ENCODE results near the gene SHISA7. TPM values are rescaled to one million over a fixed set of nuclear protein-coding genes. Genes with fewer than 3 reads are reported as not detected.

Gene SHISA7
- total RNA-seq, 2 donors from 2014 or later = not detected

DNA sequence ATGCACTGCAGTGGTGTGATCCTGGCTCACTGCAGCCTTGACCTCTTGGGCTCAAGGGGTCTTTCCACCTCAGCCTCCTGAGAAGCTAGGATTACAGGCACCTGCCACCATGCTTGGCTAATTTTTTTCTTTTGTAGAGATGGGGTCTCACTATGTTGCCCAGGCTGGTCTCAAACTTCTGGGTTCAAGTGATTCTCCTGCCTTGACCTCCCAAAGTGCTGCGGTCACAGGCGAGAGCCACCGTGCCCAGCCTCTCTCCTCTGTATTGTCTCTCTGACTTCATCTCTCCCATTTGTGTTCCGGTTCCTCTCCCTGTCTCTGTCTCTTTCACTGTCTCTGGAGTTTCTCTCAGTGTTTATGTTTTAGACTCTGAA lies 23.1 kb upstream of the SHISA7 start:
- TF ChIP-seq, protein P1, sequence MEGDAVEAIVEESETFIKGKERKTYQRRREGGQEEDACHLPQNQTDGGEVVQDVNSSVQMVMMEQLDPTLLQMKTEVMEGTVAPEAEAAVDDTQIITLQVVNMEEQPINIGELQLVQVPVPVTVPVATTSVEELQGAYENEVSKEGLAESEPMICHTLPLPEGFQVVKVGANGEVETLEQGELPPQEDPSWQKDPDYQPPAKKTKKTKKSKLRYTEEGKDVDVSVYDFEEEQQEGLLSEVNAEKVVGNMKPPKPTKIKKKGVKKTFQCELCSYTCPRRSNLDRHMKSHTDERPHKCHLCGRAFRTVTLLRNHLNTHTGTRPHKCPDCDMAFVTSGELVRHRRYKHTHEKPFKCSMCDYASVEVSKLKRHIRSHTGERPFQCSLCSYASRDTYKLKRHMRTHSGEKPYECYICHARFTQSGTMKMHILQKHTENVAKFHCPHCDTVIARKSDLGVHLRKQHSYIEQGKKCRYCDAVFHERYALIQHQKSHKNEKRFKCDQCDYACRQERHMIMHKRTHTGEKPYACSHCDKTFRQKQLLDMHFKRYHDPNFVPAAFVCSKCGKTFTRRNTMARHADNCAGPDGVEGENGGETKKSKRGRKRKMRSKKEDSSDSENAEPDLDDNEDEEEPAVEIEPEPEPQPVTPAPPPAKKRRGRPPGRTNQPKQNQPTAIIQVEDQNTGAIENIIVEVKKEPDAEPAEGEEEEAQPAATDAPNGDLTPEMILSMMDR (IDR thresholded peaks at IDR 0.05) = no peak
- Histone ChIP-seq H3K27ac (no peak overlapping the region), H3K9me3 (no peaks in the 10 kb centered on the region), H3K4me3 (no peak overlapping the region), H3K27me3 (no peaks in the 10 kb centered on the region), H3K4me1 (no peaks in the 10 kb centered on the region), H3K9ac (ENCODE audit: low read depth in 2 of 2, low read length in 2 of 2) (no peak overlapping the region), H3K36me3 (no peaks in the 10 kb centered on the region)
- intact Hi-C loops (cut with DNase I) = loop anchor here (5.0 kb wide), 1 partner anchor 36 kb away; no protein-coding TSS in a partner anchor
- no peak for DNase-seq

DNA sequence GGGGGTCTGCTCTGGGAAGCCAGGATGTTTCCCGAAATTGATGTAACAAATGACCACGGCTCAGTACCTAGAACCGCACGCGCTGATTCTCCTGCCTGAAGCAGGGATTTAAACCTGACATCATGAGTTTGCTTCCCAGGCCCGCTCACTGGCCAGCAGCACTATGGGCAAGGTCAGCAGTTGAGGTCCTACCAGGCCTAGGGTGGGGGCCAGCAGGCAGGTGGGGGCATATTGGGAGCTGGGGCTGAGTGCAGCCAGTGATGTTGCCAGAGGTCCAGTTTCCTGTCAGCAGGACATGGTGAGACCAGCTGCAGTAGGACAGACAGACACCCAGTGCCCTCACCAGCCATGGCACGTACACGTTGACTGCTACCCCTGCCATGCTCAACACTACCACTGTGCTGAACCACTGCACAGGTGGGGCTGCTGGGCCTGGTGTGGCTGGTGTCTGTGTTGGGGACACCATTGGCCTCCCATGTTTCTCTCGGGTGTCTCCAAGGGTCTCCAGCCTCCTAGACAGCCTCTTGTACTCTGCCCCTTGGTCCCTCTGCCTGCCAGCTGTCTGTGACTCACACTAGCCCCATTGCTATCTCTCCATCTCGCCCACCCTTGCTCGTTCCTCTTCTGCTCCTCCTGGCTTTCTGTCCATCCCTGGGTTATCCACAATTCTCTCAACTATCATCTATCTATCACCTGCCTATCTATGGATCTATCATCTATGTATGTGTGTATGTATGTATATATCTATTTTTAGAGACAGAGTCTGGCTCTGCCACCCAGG lies 22.6 kb upstream of the SHISA7 start:
- intact Hi-C loops (cut with DNase I) = loop anchor here (5.0 kb wide), 1 partner anchor 37 kb away; no protein-coding TSS in a partner anchor
- no peak for DNase-seq
- TF ChIP-seq, protein P1 (IDR thresholded peaks at IDR 0.05) = no peak

DNA sequence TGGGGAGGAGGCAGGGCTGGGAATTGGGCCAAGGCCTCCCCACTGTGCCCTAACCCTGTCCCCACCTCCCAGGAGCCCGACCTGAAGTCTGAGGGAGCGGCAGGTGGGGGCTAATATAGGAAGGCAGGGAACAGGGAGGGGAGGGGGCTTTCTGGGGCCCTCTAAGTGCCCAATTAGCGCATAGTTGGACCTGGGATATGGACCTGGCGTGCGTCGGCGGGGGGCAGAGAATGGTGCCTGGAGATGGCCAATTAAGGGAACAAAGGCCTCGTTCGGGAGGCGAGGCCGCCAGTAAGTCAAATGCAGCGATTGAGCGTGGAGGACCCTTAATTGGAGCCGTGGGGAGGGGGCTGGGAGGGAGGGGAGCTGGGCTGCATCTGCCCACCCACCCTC lies 21.6 kb upstream of the SHISA7 start, which contains the start of gene C19orf85:
C19orf85 (minus strand) TSS at position 90 of the 393 bp plus-strand sequence. CDS start 197 bp downstream, outside the sequence.
- no peak within 1 kb of the TSS for H3K27ac ChIP-seq
- no peaks in the 10 kb centered on the region for H3K4me1 ChIP-seq
- no peaks in the 10 kb centered on the region for H3K9me3 ChIP-seq
- intact Hi-C loops (cut with DNase I) = loop anchor here (5.0 kb wide), 1 partner anchor 38 kb away; no protein-coding TSS in a partner anchor
- no peak for DNase-seq
- no peak within 1 kb of the TSS for H3K4me3 ChIP-seq
- no peaks in the 10 kb centered on the region for H3K27me3 ChIP-seq
- TF ChIP-seq, protein P1 (IDR thresholded peaks at IDR 0.05) = no peak
- H3K36me3 ChIP-seq = no peaks in the 10 kb centered on the region
- H3K9ac ChIP-seq (ENCODE audit: low read depth in 2 of 2, low read length in 2 of 2) = no peak within 1 kb of the TSS

More for the DNA sequence above, 22.6 kb upstream of the SHISA7 start:
- Histone ChIP-seq H3K27me3 (no peaks in the 10 kb centered on the region), H3K4me1 (no peaks in the 10 kb centered on the region), H3K9me3 (no peaks in the 10 kb centered on the region), H3K4me3 (no peak overlapping the region), H3K36me3 (no peaks in the 10 kb centered on the region), H3K27ac (no peak overlapping the region), H3K9ac (ENCODE audit: low read depth in 2 of 2, low read length in 2 of 2) (no peak overlapping the region)

DNA sequence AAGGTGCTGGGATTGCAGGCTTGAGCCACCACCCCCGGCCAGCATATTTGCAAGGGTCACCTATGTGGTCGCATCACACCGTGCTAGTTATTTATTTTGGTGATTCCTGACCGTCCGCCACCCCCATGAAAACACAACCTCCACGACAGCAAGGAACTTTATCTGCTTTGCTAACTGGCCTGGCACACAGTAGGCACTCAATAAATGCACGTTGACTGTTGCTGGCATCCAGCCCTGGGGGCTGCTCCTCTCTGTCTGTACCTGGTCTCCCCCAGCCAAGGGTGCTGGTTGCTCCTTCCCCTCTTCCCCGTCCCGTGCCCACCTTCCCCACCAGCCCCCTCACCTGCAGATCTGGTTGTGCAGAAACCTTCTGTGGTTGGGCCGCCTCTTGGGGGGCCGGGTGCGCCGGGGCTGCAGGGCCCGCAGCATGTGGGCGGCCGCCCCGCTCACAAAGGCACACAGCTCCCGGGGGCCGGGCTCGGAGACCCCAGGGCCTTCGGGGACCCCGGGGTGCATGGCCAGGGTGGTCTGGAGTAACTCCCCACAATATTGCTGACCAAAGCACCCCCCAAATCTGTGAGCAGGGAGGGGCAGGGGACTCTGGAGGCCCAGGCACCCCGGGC lies 21.1 kb upstream of the SHISA7 start:
- H3K4me1 ChIP-seq = no peaks in the 10 kb centered on the region
- H3K27ac ChIP-seq = no peak overlapping the region
- H3K9ac ChIP-seq (ENCODE audit: low read depth in 2 of 2, low read length in 2 of 2) = no peak overlapping the region
- H3K36me3 ChIP-seq = no peaks in the 10 kb centered on the region
- H3K4me3 ChIP-seq = no peak overlapping the region
- H3K27me3 ChIP-seq = no peaks in the 10 kb centered on the region
- no peak for DNase-seq
- no peaks in the 10 kb centered on the region for H3K9me3 ChIP-seq
- TF ChIP-seq, protein P1 (IDR thresholded peaks at IDR 0.05) = no peak
- intact Hi-C loops (cut with DNase I) = no loop called here

DNA sequence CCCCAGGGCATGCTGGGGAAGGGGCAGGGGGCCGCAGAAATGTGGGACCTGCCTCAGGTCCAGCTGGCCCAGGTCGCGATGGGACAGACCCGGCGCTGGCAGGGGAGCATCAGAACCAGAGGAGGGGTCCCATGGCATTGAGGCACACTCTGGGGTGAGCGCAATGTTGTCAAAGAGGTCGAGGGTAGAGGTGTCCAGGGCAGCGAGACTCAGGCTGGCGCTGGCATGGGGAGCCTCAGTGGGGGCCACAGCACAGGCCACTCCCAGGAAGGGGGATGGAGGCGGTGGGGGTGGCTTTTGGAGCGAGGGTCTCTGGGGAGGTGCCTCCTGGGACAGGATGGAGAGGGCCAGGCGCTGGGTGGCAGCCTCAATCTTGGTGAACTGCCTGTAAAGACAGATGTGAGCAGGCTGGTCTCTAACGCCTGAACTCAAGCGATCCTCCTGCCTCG lies 20.5 kb upstream of the SHISA7 start:
- Histone ChIP-seq H3K9ac (ENCODE audit: low read depth in 2 of 2, low read length in 2 of 2) (no peak overlapping the region), H3K36me3 (no peaks in the 10 kb centered on the region), H3K9me3 (no peaks in the 10 kb centered on the region), H3K4me3 (no peak overlapping the region), H3K27ac (no peak overlapping the region), H3K27me3 (no peaks in the 10 kb centered on the region), H3K4me1 (no peaks in the 10 kb centered on the region)
- DNase-seq = no peak
- TF ChIP-seq, protein P1 (IDR thresholded peaks at IDR 0.05) = no peak
- intact Hi-C loops (cut with DNase I) = no loop called here
